AG04450 (cell line): ENCODE measurements around the gene HS3ST5. TPM values are rescaled to one million over a fixed set of nuclear protein-coding genes. Genes with fewer than 3 reads are reported as not detected.

Experiments used
- CTCF ChIA-PET: fragments of 300-600, 350-600 bp; formaldehyde crosslinking; extraction: SDS; loops from one replicate; lab custom pipeline; 2022; ENCODE audit warnings: antibody characterized with exemption, inconsistent platforms; lab: Charles Lee
- POLR2A ChIA-PET: fragments of 350-600 bp; formaldehyde crosslinking; extraction: SDS; loops from one replicate; lab custom pipeline; 2021; ENCODE audit warnings: antibody characterized with exemption, inconsistent platforms; lab: Yijun Ruan, JAX
- DNase-seq: peaks from one replicate; pipeline ENCODE4 v3.0.0-alpha.2; 2011; ENCODE audit warnings: low read depth, low spot score
- H3K27ac ChIP-seq: one replicate; pipeline ENCODE4 v1.5.1; 2012; ENCODE audit warnings: low read depth, low read length, control low read depth
- H3K27me3 ChIP-seq: one replicate; pipeline ENCODE4 v1.6.0; 2012; ENCODE audit warnings: low read length; ENCODE audit not compliant: control insufficient read depth, insufficient read depth
- H3K4me3 ChIP-seq: 2 replicates; pipeline ENCODE4 v1.5.1; 2011; ENCODE audit warnings: mild to moderate bottlenecking, low read depth, low read length, control low read depth
- H3K9me3 ChIP-seq: 2 replicates; pipeline ENCODE4 v1.5.1; 2012; ENCODE audit warnings: low read length; ENCODE audit not compliant: control insufficient read depth, insufficient read depth
- polyA plus RNA-seq: library from polyadenylated mRNA; depleted of rRNA; stranded (reverse); fragments of >200 nt; gene quantifications from 2 replicates; pipeline ENCODE4 v1.2.3, GENCODE V29; 2011
- TF ChIP-seq, protein P1 (sequence below): IDR thresholded peaks from 2 replicates; pipeline ENCODE4 v1.5.1; 2011; ENCODE audit warnings: low read depth, low read length, control low read depth, inconsistent platforms

The HS3ST5 gene
- polyA plus RNA-seq, 1 experiment = not detected

GRCh38 chr6:114068116-114068515, 274.7 kb downstream of the HS3ST5 start:
- Histone ChIP-seq H3K4me3 (no peak overlapping the region), H3K27me3 (peaks cover 4% of the 10 kb centered on the region), H3K27ac (no peak overlapping the region), H3K9me3 (no peaks in the 10 kb centered on the region)
- TF ChIP-seq, protein P1, sequence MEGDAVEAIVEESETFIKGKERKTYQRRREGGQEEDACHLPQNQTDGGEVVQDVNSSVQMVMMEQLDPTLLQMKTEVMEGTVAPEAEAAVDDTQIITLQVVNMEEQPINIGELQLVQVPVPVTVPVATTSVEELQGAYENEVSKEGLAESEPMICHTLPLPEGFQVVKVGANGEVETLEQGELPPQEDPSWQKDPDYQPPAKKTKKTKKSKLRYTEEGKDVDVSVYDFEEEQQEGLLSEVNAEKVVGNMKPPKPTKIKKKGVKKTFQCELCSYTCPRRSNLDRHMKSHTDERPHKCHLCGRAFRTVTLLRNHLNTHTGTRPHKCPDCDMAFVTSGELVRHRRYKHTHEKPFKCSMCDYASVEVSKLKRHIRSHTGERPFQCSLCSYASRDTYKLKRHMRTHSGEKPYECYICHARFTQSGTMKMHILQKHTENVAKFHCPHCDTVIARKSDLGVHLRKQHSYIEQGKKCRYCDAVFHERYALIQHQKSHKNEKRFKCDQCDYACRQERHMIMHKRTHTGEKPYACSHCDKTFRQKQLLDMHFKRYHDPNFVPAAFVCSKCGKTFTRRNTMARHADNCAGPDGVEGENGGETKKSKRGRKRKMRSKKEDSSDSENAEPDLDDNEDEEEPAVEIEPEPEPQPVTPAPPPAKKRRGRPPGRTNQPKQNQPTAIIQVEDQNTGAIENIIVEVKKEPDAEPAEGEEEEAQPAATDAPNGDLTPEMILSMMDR = no peak
- ChIA-PET CTCF (interaction anchor here (1.3 to 1.8 kb wide), 3 partner anchors 12 to 41 kb away, joined by 3 to 4 read pairs (median 4); no protein-coding TSS in a partner anchor), POLR2A (no interaction called here)
- DNase-seq = no peak

GRCh38 chr6:114064862-114065261, 278.0 kb downstream of the HS3ST5 start:
- ChIA-PET CTCF (interaction anchor here (1.5 kb wide), 1 partner anchor 44 kb away, joined by 8 read pairs; no protein-coding TSS in a partner anchor), POLR2A (no interaction called here)
- H3K27me3 ChIP-seq = peaks cover 4% of the 10 kb centered on the region
- TF ChIP-seq, protein P1 = no peak
- no peak for DNase-seq
- no peaks in the 10 kb centered on the region for H3K9me3 ChIP-seq
- no peak overlapping the region for H3K27ac ChIP-seq
- H3K4me3 ChIP-seq = no peak overlapping the region

- DNase-seq = no peak
- Histone ChIP-seq H3K4me3 (no peak overlapping the region), H3K9me3 (no peaks in the 10 kb centered on the region), H3K27ac (no peak overlapping the region), H3K27me3 (peaks cover 4% of the 10 kb centered on the region)
- POLR2A ChIA-PET = no interaction called here
- TF ChIP-seq, protein P1 = no peak
- CTCF ChIA-PET = no interaction called here
Measured at GRCh38 chr6:114063956-114064355, 278.9 kb downstream of the HS3ST5 start.

DNA sequence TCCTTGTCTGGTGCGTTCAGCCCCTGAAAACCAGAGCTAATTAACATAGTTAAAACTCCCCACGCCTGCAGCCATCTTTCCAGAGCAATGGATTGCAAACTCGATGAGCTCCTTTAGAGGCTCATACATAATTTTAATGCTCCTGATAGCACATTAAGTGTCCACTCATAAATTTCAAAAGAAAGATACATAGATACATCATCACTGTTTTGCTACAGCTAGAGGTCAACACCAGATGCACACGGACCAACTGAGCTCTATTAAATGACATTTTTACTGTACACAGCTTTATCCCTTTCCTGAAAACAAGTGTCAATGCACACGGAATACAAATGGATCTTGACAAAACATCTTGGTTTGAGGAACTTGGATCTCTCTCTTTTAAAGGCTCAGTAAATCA, 280.6 kb downstream of the HS3ST5 start:
- DNase-seq = no peak
- TF ChIP-seq, protein P1 = no peak
- CTCF ChIA-PET = interaction anchor here (1.0 to 3.2 kb wide), 3 partner anchors 9 to 67 kb away, joined by 3 to 15 read pairs (median 12); no protein-coding TSS in a partner anchor
- H3K27ac ChIP-seq = no peak overlapping the region
- H3K27me3 ChIP-seq = peaks cover 4% of the 10 kb centered on the region
- POLR2A ChIA-PET = no interaction called here
- H3K9me3 ChIP-seq = no peaks in the 10 kb centered on the region
- H3K4me3 ChIP-seq = no peak overlapping the region

GRCh38 chr6:114061741-114062140, 281.1 kb downstream of the HS3ST5 start:
- Histone ChIP-seq H3K27ac (no peak overlapping the region), H3K27me3 (peaks cover 4% of the 10 kb centered on the region), H3K4me3 (no peak overlapping the region), H3K9me3 (no peaks in the 10 kb centered on the region)
- ChIA-PET CTCF (interaction anchor here (0.8 to 3.2 kb wide), 5 partner anchors 9 to 67 kb away, joined by 3 to 15 read pairs (median 3); no protein-coding TSS in a partner anchor), POLR2A (no interaction called here)
- DNase-seq = no peak
- TF ChIP-seq, protein P1 = no peak
